Motor neuron (in vitro differentiated cells): ENCODE measurements around the gene CDAN1. TPM values are rescaled to one million over a fixed set of nuclear protein-coding genes. Genes with fewer than 3 reads are reported as not detected.

Experiments used
- ATAC-seq, 8 experiments: fragments of 200-7000 bp; cut with Tn5 transposase; replicated peaks in 6 of 8; 2 replicates each; pipeline ENCODE4 v1.8.0; 2021; ENCODE audit warnings: mild to moderate bottlenecking in 8 of 8, moderate library complexity in 8 of 8
- H3K27ac ChIP-seq, 2 donors: fragments of 250-450 bp; sonication (Bioruptor Pico); 2 replicates each; pipeline ENCODE4 v1.9.0; 2021; ENCODE audit warnings: antibody characterized with exemption in 2 of 2, mild to moderate bottlenecking in 2 of 2, moderate library complexity in 1 of 2
- H3K4me1 ChIP-seq, 2 donors: fragments of 250-450 bp; sonication (Bioruptor Pico); replicated peaks in 1 of 2; 2 replicates each; pipeline ENCODE4 v1.6.1; 2021; ENCODE audit warnings: antibody characterized with exemption in 2 of 2, mild to moderate bottlenecking in 2 of 2, moderate library complexity in 1 of 2
- H3K4me3 ChIP-seq, 5 donors: fragments of 250-450 bp; sonication (Bioruptor Pico); 2 replicates each; pipeline ENCODE4 v1.9.0; 2021; ENCODE audit warnings: antibody characterized with exemption in 5 of 5, mild to moderate bottlenecking in 5 of 5, moderate library complexity in 4 of 5
- WGBS, 10 experiments: fragments of 450-650 bp; shearing (Covaris generic); methylation state at CpG; one replicate each; pipeline ENCODE4 v1.0.0; 2022; 5-methylcytosine and 5-hydroxymethylcytosine counted together
- in situ Hi-C, 9 experiments: fragments of 400-800 bp; cut with MboI; loops; one replicate each; pipeline ENCODE4 v1.15.0; 2021; ENCODE audit warnings: low sequenced_read_pairs in 9 of 9, low pct_unique_long_range_greater_than_20kb in 2 of 9; ENCODE audit not compliant: unreplicated experiment in 9 of 9
- total RNA-seq, 8 experiments: library from RNA; unstranded; fragments of 300-600 nt; gene quantifications; 2 replicates each; pipeline versions ENCODE4 v1.2.3 to v1.2.4, GENCODE V29; 2022

CDAN1 gene
- total RNA-seq, 8 experiments from 2014 or later = 5.0 to 15.4 (median 10.0) TPM

GRCh38 chr15:42730536-42730935 lies 6.4 kb downstream of the CDAN1 start:
- WGBS, 10 experiments = 20 to 100% (median 90%) methylated on average over 1 to 7 of the region's 14 CpGs; no CpG with 5 or more reads in 7 of the 10 experiments
- in situ Hi-C loops = no loop called here
- Histone ChIP-seq H3K27ac (no peak overlapping the region), H3K4me1 (no peaks in the 10 kb centered on the region), H3K4me3 (no peak overlapping the region)
- ATAC-seq = no peak

- in situ Hi-C loops = no loop called here
- no peak for ATAC-seq
- Histone ChIP-seq H3K4me1 (no peaks in the 10 kb centered on the region), H3K27ac (no peak overlapping the region), H3K4me3 (no peak overlapping the region)
- WGBS, 10 experiments = 80 to 100% (median 94%) methylated on average over 1 to 6 of the region's 8 CpGs; no CpG with 5 or more reads in 3 of the 10 experiments
Measured at GRCh38 chr15:42730135-42730534, 6.8 kb downstream of the CDAN1 start.

GRCh38 chr15:42729409-42729808 lies 7.5 kb downstream of the CDAN1 start:
- no peak overlapping the region for H3K27ac ChIP-seq
- H3K4me1 ChIP-seq = no peaks in the 10 kb centered on the region
- in situ Hi-C loops = no loop called here
- 80 to 94% (median 87%) methylated on average over 1 to 5 of the region's 7 CpGs; no CpG with 5 or more reads in 6 of the 10 experiments for WGBS, 10 experiments
- ATAC-seq = peak in 4 of 8 experiments; percentile 6 to 36 (median 12)
- no peak overlapping the region for H3K4me3 ChIP-seq

GRCh38 chr15:42728972-42729371 lies 8.0 kb downstream of the CDAN1 start:
- WGBS, 10 experiments = 80 to 100% (median 92%) methylated on average over 1 to 4 of the region's 14 CpGs; no CpG with 5 or more reads in 6 of the 10 experiments
- no peak for ATAC-seq
- no peak overlapping the region for H3K4me3 ChIP-seq
- H3K4me1 ChIP-seq = no peaks in the 10 kb centered on the region
- H3K27ac ChIP-seq = no peak overlapping the region
- in situ Hi-C loops = no loop called here

- H3K27ac ChIP-seq = no peak overlapping the region
- WGBS, 10 experiments = 31 to 100% (median 90%) methylated on average over 1 to 3 of the region's 5 CpGs; no CpG with 5 or more reads in 3 of the 10 experiments
- ATAC-seq = no peak
- no peak overlapping the region for H3K4me3 ChIP-seq
- no peaks in the 10 kb centered on the region for H3K4me1 ChIP-seq
- in situ Hi-C loops = no loop called here
Measured at GRCh38 chr15:42728560-42728959, 8.4 kb downstream of the CDAN1 start.

- ATAC-seq = peak in 3 of 8 experiments; percentile 18 to 43 (median 27)
- WGBS, 10 experiments = 90 to 100% (median 100%) methylated on average over 1 to 2 of the region's 13 CpGs; no CpG with 5 or more reads in 6 of the 10 experiments
- in situ Hi-C loops = no loop called here
- H3K4me1 ChIP-seq = no peaks in the 10 kb centered on the region
- H3K27ac ChIP-seq = no peak overlapping the region
- no peak overlapping the region for H3K4me3 ChIP-seq
Measured at GRCh38 chr15:42727750-42728381, 9.1 kb downstream of the CDAN1 start.

DNA sequence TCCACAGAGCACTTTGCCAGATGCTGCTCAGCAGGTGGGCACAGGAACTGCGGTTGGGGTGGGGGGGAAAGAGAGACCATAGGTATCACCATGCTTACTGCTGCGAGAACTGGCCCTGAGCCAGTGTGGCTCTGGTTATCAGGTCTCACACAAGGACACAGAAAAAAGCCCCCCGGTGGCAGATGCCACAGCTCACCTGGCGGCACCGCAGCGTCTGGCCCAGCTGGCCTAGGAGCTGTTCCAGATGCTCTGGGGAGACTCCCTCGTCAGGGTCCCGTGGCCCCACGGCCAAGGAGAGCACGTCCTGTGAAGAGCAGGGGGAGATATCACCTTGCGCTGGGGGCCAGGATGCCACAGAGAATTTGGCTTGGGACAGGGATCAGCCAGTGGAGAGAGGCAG lies 10.8 kb downstream of the CDAN1 start:
- no peak overlapping the region for H3K4me3 ChIP-seq
- no peak overlapping the region for H3K27ac ChIP-seq
- in situ Hi-C loops = no loop called here
- WGBS, 10 experiments = 76 to 100% (median 83%) methylated on average over 1 to 6 of the region's 11 CpGs; no CpG with 5 or more reads in 4 of the 10 experiments
- no peaks in the 10 kb centered on the region for H3K4me1 ChIP-seq
- no peak for ATAC-seq

- WGBS, 10 experiments = 40 to 100% (median 95%) methylated on average over 1 to 7 of the region's 12 CpGs; no CpG with 5 or more reads in 2 of the 10 experiments
- Histone ChIP-seq H3K4me1 (no peaks in the 10 kb centered on the region), H3K4me3 (no peak overlapping the region), H3K27ac (no peak overlapping the region)
- in situ Hi-C loops = no loop called here
- no peak for ATAC-seq
Measured at GRCh38 chr15:42725331-42725903, 11.5 kb downstream of the CDAN1 start.

GRCh38 chr15:42724276-42724675 lies 12.7 kb downstream of the CDAN1 start:
- H3K27ac ChIP-seq = no peak overlapping the region
- 71 to 100% (median 95%) methylated on average over 2 to 3 of the region's 6 CpGs; no CpG with 5 or more reads in 4 of the 10 experiments for whole genome bisulfite sequencing, 10 experiments
- no peak overlapping the region for H3K4me3 ChIP-seq
- ATAC-seq = no peak
- no peaks in the 10 kb centered on the region for H3K4me1 ChIP-seq
- in situ Hi-C loops = loop anchor here in 2 of 9 experiments (25.0 kb wide), 1 partner anchor 213 kb away; no protein-coding TSS in a partner anchor

DNA sequence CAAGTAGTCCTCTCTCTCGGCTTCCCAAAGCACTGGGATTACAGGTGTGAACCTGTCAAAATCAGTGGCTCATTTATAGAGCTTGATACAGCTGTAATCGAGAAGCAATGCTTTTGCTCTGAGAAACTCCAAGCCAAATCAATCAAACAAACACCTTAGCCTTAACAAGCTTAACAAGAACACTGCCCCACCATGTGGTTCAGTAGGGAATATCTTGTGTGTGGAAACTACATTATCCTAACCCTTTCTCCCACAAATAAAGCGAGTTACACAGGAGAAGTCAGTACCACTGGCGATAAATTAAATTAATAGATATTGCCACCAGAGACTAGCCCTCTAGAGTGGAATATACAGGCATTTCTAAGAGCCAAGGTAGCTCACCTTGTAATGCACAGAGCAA lies 13.9 kb downstream of the CDAN1 start:
- in situ Hi-C loops = loop anchor here in 2 of 9 experiments (25.0 kb wide), 1 partner anchor 214 kb away; no protein-coding TSS in a partner anchor
- no peaks in the 10 kb centered on the region for H3K4me1 ChIP-seq
- H3K4me3 ChIP-seq = no peak overlapping the region
- no peak for ATAC-seq
- 71 to 100% (median 90%) methylated on average over 1 to 3 of the region's 4 CpGs for WGBS, 10 experiments
- H3K27ac ChIP-seq = no peak overlapping the region

DNA sequence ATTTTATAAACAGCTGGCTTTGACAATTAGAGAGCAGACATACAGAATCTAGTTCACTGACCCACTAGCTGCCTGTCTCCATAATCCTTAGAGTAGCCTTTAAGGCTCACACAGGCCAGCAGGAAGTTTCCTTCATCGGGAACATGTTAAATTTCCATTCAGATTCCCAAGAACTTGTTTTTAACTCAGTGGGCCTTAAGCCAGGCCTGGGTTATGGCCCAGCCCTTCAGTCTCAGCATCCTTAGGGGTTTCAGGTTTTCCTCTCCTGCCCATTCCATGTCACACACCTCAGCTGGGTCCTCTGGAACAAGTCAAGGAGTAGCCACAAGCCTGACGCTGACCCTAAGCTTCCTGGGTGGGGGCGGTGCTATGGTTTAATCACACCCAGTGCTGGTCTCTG lies 15.0 kb downstream of the CDAN1 start:
- in situ Hi-C loops = loop anchor here in 2 of 9 experiments (25.0 kb wide), 1 partner anchor 215 kb away; no protein-coding TSS in a partner anchor
- no peak overlapping the region for H3K4me3 ChIP-seq
- H3K4me1 ChIP-seq = no peaks in the 10 kb centered on the region
- ATAC-seq = no peak
- 0 to 100% (median 97%) methylated on average over 1 to 3 of the region's 3 CpGs; no CpG with 5 or more reads in 6 of the 10 experiments for WGBS, 10 experiments
- no peak overlapping the region for H3K27ac ChIP-seq

GRCh38 chr15:42721016-42721415 lies 15.9 kb downstream of the CDAN1 start:
- ATAC-seq = no peak
- Histone ChIP-seq H3K27ac (no peak overlapping the region), H3K4me3 (no peak overlapping the region), H3K4me1 (no peaks in the 10 kb centered on the region)
- WGBS, 10 experiments = 40 to 100% (median 88%) methylated on average over 1 to 2 of the region's 6 CpGs; no CpG with 5 or more reads in 3 of the 10 experiments
- in situ Hi-C loops = loop anchor here in 2 of 9 experiments (25.0 kb wide), 1 partner anchor 216 kb away; no protein-coding TSS in a partner anchor

GRCh38 chr15:42720071-42720470 lies 16.9 kb downstream of the CDAN1 start:
- Histone ChIP-seq H3K27ac (no peak overlapping the region), H3K4me3 (no peak overlapping the region), H3K4me1 (no peaks in the 10 kb centered on the region)
- in situ Hi-C loops = loop anchor here in 2 of 9 experiments (25.0 kb wide), 1 partner anchor 217 kb away; no protein-coding TSS in a partner anchor
- ATAC-seq = no peak
- WGBS, 10 experiments = 83 to 100% (median 95%) methylated on average over 1 to 3 of the region's 3 CpGs; no CpG with 5 or more reads in 3 of the 10 experiments
